ENCODE measurements around the gene GNAS-AS1.

GRCh38 chr20:58869662-58870227, 19.0 kb upstream of the GNAS-AS1 start:
- TF ChIP-seq POLR2A (IDR thresholded peaks at IDR 0.05) (no peak), CTCF (IDR thresholded peaks at IDR 0.05) (no peak)
